ENCODE results near the gene WWOX.

- no peak for TF ChIP-seq ZNF274 (IDR thresholded peaks at IDR 0.05; ENCODE audit: low read depth, low read length)
- no peak for TF ChIP-seq YY1 (IDR thresholded peaks at IDR 0.05; ENCODE audit: insufficient read depth, insufficient read length)
These were observed 471.1 kb downstream of the WWOX start for GRCh38 chr16:78570399-78571141.

Data from NT2/D1 (cell line).